ENCODE data around the gene SLC16A2.

The SLC16A2 gene

GRCh38 chrX:74536832-74537371 lies 115.6 kb downstream of the SLC16A2 start:
- DNase-seq (ENCODE audit: low read depth) = peak; percentile 54

- no peak for DNase-seq (ENCODE audit: low read depth)
Measured at GRCh38 chrX:74540635-74541249, 119.4 kb downstream of the SLC16A2 start.

GRCh38 chrX:74545880-74546523 lies 124.7 kb downstream of the SLC16A2 start:
- no peak for DNase-seq (ENCODE audit: low read depth)

GRCh38 chrX:74546984-74547383 lies 125.7 kb downstream of the SLC16A2 start:
- DNase-seq (ENCODE audit: low read depth) = no peak

- peak; percentile 77 for DNase-seq (ENCODE audit: low read depth)
Measured at GRCh38 chrX:74550295-74550802, 129.1 kb downstream of the SLC16A2 start.

GRCh38 chrX:74551934-74552333 lies 130.6 kb downstream of the SLC16A2 start:
- no peak for DNase-seq (ENCODE audit: low read depth)

- DNase-seq (ENCODE audit: low read depth) = no peak
Measured at GRCh38 chrX:74557378-74557777, 136.1 kb downstream of the SLC16A2 start.

GRCh38 chrX:74578137-74578536 lies 156.8 kb downstream of the SLC16A2 start:
- DNase-seq (ENCODE audit: low read depth) = no peak

GRCh38 chrX:74579597-74580198 lies 158.4 kb downstream of the SLC16A2 start:
- peak; percentile 20 for DNase-seq (ENCODE audit: low read depth)

Measured in EH (cell line).